DND-41 (cell line): ENCODE data around the gene PPM1F.

ENCODE experiments used
- EZH2 ChIP-seq: IDR thresholded peaks from 3 replicates; pipeline ENCODE4 v1.6.1; 2012; ENCODE audit warnings: borderline replicate concordance, low read depth, mild to moderate bottlenecking, moderate library complexity, low read length, inconsistent platforms; ENCODE audit not compliant: severe bottlenecking
- TF ChIP-seq, protein P1 (sequence below): IDR thresholded peaks from 2 replicates; pipeline ENCODE4 v1.5.1; 2012; ENCODE audit warnings: borderline replicate concordance, low read length, moderate library complexity, mild to moderate bottlenecking; ENCODE audit not compliant: poor library complexity, severe bottlenecking; ENCODE audit errors: extremely low read depth

GRCh38 chr22:21876486-21877176 is 76.0 kb downstream of the PPM1F start:
- TF ChIP-seq, protein P1, sequence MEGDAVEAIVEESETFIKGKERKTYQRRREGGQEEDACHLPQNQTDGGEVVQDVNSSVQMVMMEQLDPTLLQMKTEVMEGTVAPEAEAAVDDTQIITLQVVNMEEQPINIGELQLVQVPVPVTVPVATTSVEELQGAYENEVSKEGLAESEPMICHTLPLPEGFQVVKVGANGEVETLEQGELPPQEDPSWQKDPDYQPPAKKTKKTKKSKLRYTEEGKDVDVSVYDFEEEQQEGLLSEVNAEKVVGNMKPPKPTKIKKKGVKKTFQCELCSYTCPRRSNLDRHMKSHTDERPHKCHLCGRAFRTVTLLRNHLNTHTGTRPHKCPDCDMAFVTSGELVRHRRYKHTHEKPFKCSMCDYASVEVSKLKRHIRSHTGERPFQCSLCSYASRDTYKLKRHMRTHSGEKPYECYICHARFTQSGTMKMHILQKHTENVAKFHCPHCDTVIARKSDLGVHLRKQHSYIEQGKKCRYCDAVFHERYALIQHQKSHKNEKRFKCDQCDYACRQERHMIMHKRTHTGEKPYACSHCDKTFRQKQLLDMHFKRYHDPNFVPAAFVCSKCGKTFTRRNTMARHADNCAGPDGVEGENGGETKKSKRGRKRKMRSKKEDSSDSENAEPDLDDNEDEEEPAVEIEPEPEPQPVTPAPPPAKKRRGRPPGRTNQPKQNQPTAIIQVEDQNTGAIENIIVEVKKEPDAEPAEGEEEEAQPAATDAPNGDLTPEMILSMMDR: no peak
- no peak for TF ChIP-seq EZH2
